Measurements from ENCODE around the gene CHST15. TPM values are rescaled to one million over a fixed set of nuclear protein-coding genes. Genes with fewer than 3 reads are reported as not detected.

The CHST15 gene
- total and polyA plus RNA-seq, 12 donors, result 5.2 to 54.5 (median 29.2) TPM

- intact Hi-C loops (cut with DNase I), result no loop called here
- Histone ChIP-seq H3K4me1 (replicated peaks in 1 of 2) (peaks cover 0 to 27% of the 10 kb centered on the region in 2 donors), H3K27me3 (no peaks in the 10 kb centered on the region), H3K36me3 (replicated peaks in 1 of 2) (peaks cover 0 to 36% of the 10 kb centered on the region in 2 donors), H3K9me3 (replicated peaks in 1 of 3) (no peaks in the 10 kb centered on the region), H3K4me3 (no peak overlapping the region), H3K27ac (peak overlapping the region in 2 of 5 donors; percentile 62 to 83)
- WGBS, 4 donors, result 60 to 69% (median 67%) methylated on average over 7 to 8 of the region's 8 CpGs
- TF ChIP-seq POLR2A (IDR thresholded peaks at IDR 0.05), result no peak
- TF ChIP-seq CTCF (IDR thresholded peaks at IDR 0.05), result no peak
- peak in 3 of 7 donors; percentile 37 to 48 (median 39) for DNase-seq
Measured at GRCh38 chr10:124033887-124034218, 59.5 kb downstream of the CHST15 start.

DNA sequence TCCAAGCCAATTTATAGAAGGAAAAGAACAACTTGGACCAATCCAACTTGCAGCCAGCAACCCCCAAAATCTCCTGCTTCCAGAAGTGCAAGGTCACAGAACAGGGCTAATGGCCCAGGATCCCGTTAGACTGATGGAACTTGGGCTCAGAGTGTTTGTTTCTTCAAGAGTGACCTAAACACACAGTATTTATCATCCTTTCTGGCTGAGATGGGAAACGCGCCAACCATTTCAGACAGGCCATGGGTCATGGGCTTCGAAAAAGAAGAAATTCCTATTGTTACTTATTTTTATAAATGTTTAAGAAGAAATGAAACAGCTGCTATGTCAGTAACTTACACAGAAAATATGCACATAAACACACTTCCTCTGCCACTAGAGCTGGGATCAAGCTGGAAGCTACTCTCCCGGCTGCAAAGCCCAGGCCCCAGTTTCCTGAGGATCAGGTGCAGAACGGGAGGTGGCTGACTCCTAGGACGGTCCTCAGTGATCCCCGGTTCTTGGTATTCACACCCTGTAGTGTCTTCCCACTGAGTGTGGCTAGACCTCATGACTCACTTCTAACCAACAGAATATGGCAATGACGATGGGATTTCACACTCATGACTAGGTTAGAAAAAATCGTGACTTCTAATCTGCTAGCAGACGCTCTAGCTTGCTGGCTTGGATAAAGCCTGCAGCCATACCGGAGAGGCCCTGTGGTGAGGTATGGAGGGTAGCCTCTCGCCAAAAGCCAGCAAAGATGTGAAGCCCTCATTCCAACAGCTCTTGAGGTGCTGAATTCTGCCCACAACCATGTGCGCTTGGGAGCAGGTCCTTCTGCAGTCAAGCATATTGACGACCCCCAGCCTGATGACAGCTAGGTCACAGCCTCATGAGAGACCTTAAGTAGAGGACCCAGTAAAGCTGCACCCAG lies 60.2 kb downstream of the CHST15 start:
- Histone ChIP-seq H3K27ac (peak overlapping the region in 2 of 5 donors; percentile 62 to 83), H3K4me1 (replicated peaks in 1 of 2) (peaks cover 0 to 27% of the 10 kb centered on the region in 2 donors), H3K9me3 (replicated peaks in 1 of 3) (no peaks in the 10 kb centered on the region), H3K36me3 (replicated peaks in 1 of 2) (peaks cover 0 to 36% of the 10 kb centered on the region in 2 donors), H3K4me3 (no peak overlapping the region), H3K27me3 (no peaks in the 10 kb centered on the region)
- 50 to 59% (median 57%) methylated on average over 14 to 15 of the region's 15 CpGs for WGBS, 4 donors
- TF ChIP-seq CTCF (IDR thresholded peaks at IDR 0.05) (no peak), POLR2A (IDR thresholded peaks at IDR 0.05) (no peak)
- intact Hi-C loops (cut with DNase I), result no loop called here
- DNase-seq, result peak in 6 of 7 donors; percentile 36 to 83 (median 47)

GRCh38 chr10:124032087-124032935 lies 61.1 kb downstream of the CHST15 start:
- Histone ChIP-seq H3K27ac (peak overlapping the region in 1 of 5 donors; percentile 59), H3K27me3 (no peaks in the 10 kb centered on the region), H3K4me1 (replicated peaks in 1 of 2) (peaks cover 0 to 27% of the 10 kb centered on the region in 2 donors), H3K9me3 (replicated peaks in 1 of 3) (no peaks in the 10 kb centered on the region), H3K36me3 (replicated peaks in 1 of 2) (peaks cover 0 to 31% of the 10 kb centered on the region in 2 donors), H3K4me3 (no peak overlapping the region)
- DNase-seq, result no peak
- no peak for TF ChIP-seq POLR2A (IDR thresholded peaks at IDR 0.05)
- TF ChIP-seq CTCF (IDR thresholded peaks at IDR 0.05), result no peak
- 68 to 75% (median 73%) methylated on average over 8 of the region's 8 CpGs for WGBS, 4 donors
- intact Hi-C loops (cut with DNase I), result no loop called here

- H3K27ac ChIP-seq, result no peak overlapping the region
- no peaks in the 10 kb centered on the region for H3K9me3 ChIP-seq (replicated peaks in 1 of 3)
- H3K27me3 ChIP-seq, result no peaks in the 10 kb centered on the region
- H3K4me1 ChIP-seq (replicated peaks in 1 of 2), result peaks cover 0 to 24% of the 10 kb centered on the region in 2 donors
- no peak for TF ChIP-seq CTCF (IDR thresholded peaks at IDR 0.05)
- TF ChIP-seq POLR2A (IDR thresholded peaks at IDR 0.05), result no peak
- 88 to 93% (median 92%) methylated on average over 14 to 15 of the region's 15 CpGs for WGBS, 4 donors
- intact Hi-C loops (cut with DNase I), result no loop called here
- no peak overlapping the region for H3K4me3 ChIP-seq
- no peak for DNase-seq
- H3K36me3 ChIP-seq (replicated peaks in 1 of 2), result peaks cover 0 to 18% of the 10 kb centered on the region in 2 donors
Measured at GRCh38 chr10:124030492-124031110, 62.8 kb downstream of the CHST15 start.

Measured in adrenal gland (tissue), 12 donors.